Esophagus (tissue), 2 donors: ENCODE data around the gene PTPRD. TPM values are rescaled to one million over a fixed set of nuclear protein-coding genes. Genes with fewer than 3 reads are reported as not detected.

ENCODE experiments used
- H3K27ac ChIP-seq, 2 donors: one replicate each; pipeline ENCODE4 v1.5.1; 2013; ENCODE audit warnings: low read depth in 2 of 2, mild to moderate bottlenecking in 2 of 2, inconsistent platforms in 1 of 2, low read length in 1 of 2, moderate library complexity in 1 of 2
- H3K27me3 ChIP-seq, 2 donors: one replicate each; pipeline ENCODE4 v1.6.1; 2013; ENCODE audit warnings: low read length in 2 of 2, control low read depth in 1 of 2, mild to moderate bottlenecking in 1 of 2; ENCODE audit not compliant: insufficient read depth in 2 of 2, control insufficient read depth in 1 of 2
- H3K36me3 ChIP-seq, 2 donors: one replicate each; pipeline ENCODE4 v1.6.1; 2013; ENCODE audit warnings: low read length in 1 of 2; ENCODE audit not compliant: control insufficient read depth in 2 of 2, insufficient read depth in 2 of 2
- H3K4me1 ChIP-seq, 2 donors: one replicate each; pipeline ENCODE4 v1.6.1; 2013; ENCODE audit warnings: low read length in 1 of 2; ENCODE audit not compliant: control insufficient read depth in 2 of 2, insufficient read depth in 2 of 2
- H3K4me3 ChIP-seq, 2 donors: one replicate each; pipeline ENCODE4 v1.5.1; 2013; ENCODE audit warnings: low read length in 2 of 2, mild to moderate bottlenecking in 2 of 2, low read depth in 1 of 2, moderate library complexity in 1 of 2
- H3K9me3 ChIP-seq, 2 donors: one replicate each; pipeline ENCODE4 v1.6.1; 2013; ENCODE audit warnings: mild to moderate bottlenecking in 2 of 2, low read depth in 1 of 2, low read length in 1 of 2, moderate library complexity in 1 of 2; ENCODE audit not compliant: control insufficient read depth in 2 of 2, insufficient read depth in 1 of 2
- WGBS, 2 donors: extraction: QIAGEN DNeasy Blood & Tissue Kit; methylation state at CpG; one replicate each; pipeline ENCODE4 v1.1.7; 2013; 5-methylcytosine and 5-hydroxymethylcytosine counted together
- polyA plus RNA-seq, 2 donors: library from polyadenylated mRNA; stranded (reverse); fragments of 200-250 nt; gene quantifications; one replicate each; pipeline ENCODE4 v1.2.3, GENCODE V29; 2013
- donor health status: healthy with polysubstance abuse.
- donor health status: Bipolar disorder and iron deficiency.

The PTPRD gene
- polyA plus RNA-seq, 2 donors, result 0.53 to 0.60 TPM

DNA sequence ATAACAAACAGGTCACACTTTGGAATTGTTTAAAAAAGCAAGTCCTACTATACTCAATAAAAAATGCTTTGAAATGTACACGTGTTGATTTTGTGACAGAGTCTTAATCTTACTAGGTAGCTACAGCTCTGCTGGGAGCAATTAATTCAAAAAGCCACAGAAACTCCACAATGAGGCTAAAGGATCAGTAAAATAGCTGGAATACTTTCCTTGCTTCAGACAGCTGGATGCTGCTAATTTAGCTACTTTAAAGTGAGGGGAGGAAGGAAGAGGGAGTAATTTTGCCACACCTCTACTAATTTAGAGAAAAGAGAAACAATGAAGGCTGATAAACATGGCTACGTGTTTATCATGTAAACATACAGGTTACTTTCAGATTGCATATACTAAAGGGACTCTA is 1885.6 kb downstream of the PTPRD start:
- Histone ChIP-seq H3K4me1 (no peaks in the 10 kb centered on the region), H3K9me3 (no peaks in the 10 kb centered on the region), H3K27ac (no peak overlapping the region), H3K27me3 (no peaks in the 10 kb centered on the region), H3K36me3 (no peaks in the 10 kb centered on the region), H3K4me3 (no peak overlapping the region)
- WGBS, 2 donors, result 62 to 70% methylated on average over 2 of the region's 2 CpGs

- Histone ChIP-seq H3K9me3 (no peaks in the 10 kb centered on the region), H3K4me3 (no peak overlapping the region), H3K36me3 (no peaks in the 10 kb centered on the region), H3K27ac (no peak overlapping the region), H3K27me3 (no peaks in the 10 kb centered on the region), H3K4me1 (no peaks in the 10 kb centered on the region)
- 97 to 99% methylated on average over 4 of the region's 4 CpGs for WGBS, 2 donors
These were observed 1886.1 kb downstream of the PTPRD start for GRCh38 chr9:8726692-8727091.

DNA sequence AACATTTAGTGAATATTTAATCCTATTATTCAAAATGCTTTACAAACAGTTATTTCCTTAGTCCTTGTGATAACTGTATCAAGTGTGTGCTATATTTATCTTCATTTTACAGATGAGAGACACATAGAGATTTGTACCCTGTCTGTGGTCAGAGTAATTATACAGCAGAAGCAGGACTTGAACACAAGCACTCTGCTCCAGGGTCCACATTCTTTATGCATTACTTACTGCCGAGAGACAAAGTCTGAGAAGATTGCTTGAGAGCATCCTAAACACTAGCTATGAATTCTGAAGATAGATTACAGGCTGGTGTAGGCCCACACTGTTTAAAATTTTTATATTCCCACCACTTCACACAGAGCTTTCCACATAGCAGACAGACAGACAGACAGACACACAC is 1887.2 kb downstream of the PTPRD start:
- 61 to 63% methylated on average over 1 of the region's 1 CpG for WGBS, 2 donors
- Histone ChIP-seq H3K4me1 (no peaks in the 10 kb centered on the region), H3K27me3 (no peaks in the 10 kb centered on the region), H3K36me3 (no peaks in the 10 kb centered on the region), H3K4me3 (no peak overlapping the region), H3K27ac (no peak overlapping the region), H3K9me3 (no peaks in the 10 kb centered on the region)

GRCh38 chr9:8724284-8725018 is 1888.4 kb downstream of the PTPRD start:
- 84 to 90% methylated on average over 11 of the region's 11 CpGs for WGBS, 2 donors
- H3K36me3 ChIP-seq, result no peaks in the 10 kb centered on the region
- no peak overlapping the region for H3K4me3 ChIP-seq

DNA sequence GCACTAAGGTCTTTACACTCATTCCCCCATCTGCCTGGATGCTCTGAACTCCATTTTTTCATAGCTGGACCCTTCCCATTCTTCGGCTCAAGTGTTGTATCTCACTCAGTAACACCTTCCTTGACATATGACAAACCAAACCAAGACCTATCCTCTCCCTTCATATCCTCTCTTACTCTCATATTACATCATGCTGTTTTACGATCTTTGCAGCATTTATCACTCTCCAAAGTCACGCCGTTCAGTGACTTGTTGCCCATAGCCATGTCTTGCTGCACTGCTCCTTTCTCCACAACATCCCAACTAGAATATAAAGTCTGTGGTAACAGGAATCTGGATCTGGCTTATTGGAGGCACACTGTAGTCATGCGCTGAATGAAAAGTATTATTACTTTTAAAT is 1889.6 kb downstream of the PTPRD start:
- Histone ChIP-seq H3K27me3 (no peaks in the 10 kb centered on the region), H3K36me3 (no peaks in the 10 kb centered on the region), H3K27ac (no peak overlapping the region), H3K4me3 (no peak overlapping the region), H3K4me1 (no peaks in the 10 kb centered on the region), H3K9me3 (no peaks in the 10 kb centered on the region)
- 91 to 93% methylated on average over 5 of the region's 5 CpGs for WGBS, 2 donors

More at GRCh38 chr9:8724284-8725018, 1888.4 kb downstream of the PTPRD start:
- no peak overlapping the region for H3K27ac ChIP-seq
- no peaks in the 10 kb centered on the region for H3K4me1 ChIP-seq
- no peaks in the 10 kb centered on the region for H3K9me3 ChIP-seq
- H3K27me3 ChIP-seq, result no peaks in the 10 kb centered on the region

GRCh38 chr9:8719833-8720486 is 1892.8 kb downstream of the PTPRD start:
- 60 to 71% methylated on average over 1 of the region's 1 CpG for WGBS, 2 donors
- Histone ChIP-seq H3K27me3 (no peaks in the 10 kb centered on the region), H3K4me1 (no peaks in the 10 kb centered on the region), H3K4me3 (no peak overlapping the region), H3K36me3 (no peaks in the 10 kb centered on the region), H3K27ac (no peak overlapping the region), H3K9me3 (no peaks in the 10 kb centered on the region)

GRCh38 chr9:8718121-8718725 is 1894.6 kb downstream of the PTPRD start:
- Histone ChIP-seq H3K4me1 (no peaks in the 10 kb centered on the region), H3K9me3 (peaks cover 0 to 4% of the 10 kb centered on the region in 2 donors), H3K27ac (no peak overlapping the region), H3K27me3 (no peaks in the 10 kb centered on the region), H3K36me3 (no peaks in the 10 kb centered on the region), H3K4me3 (no peak overlapping the region)
- 43 to 46% methylated on average over 4 of the region's 4 CpGs for WGBS, 2 donors

GRCh38 chr9:8717146-8717545 is 1895.7 kb downstream of the PTPRD start:
- Histone ChIP-seq H3K27me3 (no peaks in the 10 kb centered on the region), H3K27ac (no peak overlapping the region), H3K4me3 (no peak overlapping the region), H3K4me1 (no peaks in the 10 kb centered on the region), H3K9me3 (peaks cover 0 to 4% of the 10 kb centered on the region in 2 donors), H3K36me3 (no peaks in the 10 kb centered on the region)
- 77 to 79% methylated on average over 3 of the region's 3 CpGs for WGBS, 2 donors

DNA sequence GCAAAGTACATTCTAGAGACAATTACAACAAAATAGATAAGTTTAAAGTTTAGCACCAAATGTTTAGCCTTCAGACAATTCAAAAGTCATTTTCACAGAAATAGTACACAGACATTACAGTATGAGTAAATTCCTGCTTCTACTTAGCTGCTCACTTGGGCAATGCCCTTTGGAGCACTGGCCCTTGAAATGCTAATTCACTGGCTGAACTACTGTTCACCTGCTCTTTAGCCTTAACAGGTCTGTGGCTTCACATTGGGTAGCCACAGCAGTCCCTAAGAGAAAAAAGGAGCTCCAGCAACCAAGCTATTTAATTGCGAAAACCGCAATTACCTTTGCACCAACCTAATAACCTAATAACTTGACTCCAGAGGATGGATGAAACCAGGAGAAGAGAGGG is 1897.0 kb downstream of the PTPRD start:
- whole genome bisulfite sequencing, 2 donors, result 69 to 83% methylated on average over 2 of the region's 2 CpGs
- H3K36me3 ChIP-seq, result no peaks in the 10 kb centered on the region
- H3K4me1 ChIP-seq, result no peaks in the 10 kb centered on the region
- peaks cover 0 to 4% of the 10 kb centered on the region in 2 donors for H3K9me3 ChIP-seq
- no peaks in the 10 kb centered on the region for H3K27me3 ChIP-seq
- no peak overlapping the region for H3K27ac ChIP-seq
- H3K4me3 ChIP-seq, result no peak overlapping the region
